Measurements from ENCODE around the gene LIN28A.
A peak's percentile ranks its signal among the peaks of the same experiment; 100 is the strongest.
"Not testable (repeated sequence)": the region's sequence is repeated elsewhere in the genome, so short reads cannot be mapped to it uniquely, and the experiment has no call there.

LIN28A gene

GRCh38 chr1:26375081-26375480 is 35.5 kb upstream of the LIN28A start:
- no peak for TF ChIP-seq CTCF (IDR thresholded peaks at IDR 0.05; ENCODE audit: low read depth, low read length)
- no peak overlapping the region for H3K4me3 ChIP-seq (ENCODE audit: low read depth, low read length)

GRCh38 chr1:26376050-26376449 is 34.6 kb upstream of the LIN28A start:
- no peak overlapping the region for H3K4me3 ChIP-seq (ENCODE audit: low read depth, low read length)
- TF ChIP-seq CTCF (IDR thresholded peaks at IDR 0.05; ENCODE audit: low read depth, low read length), result no peak

DNA sequence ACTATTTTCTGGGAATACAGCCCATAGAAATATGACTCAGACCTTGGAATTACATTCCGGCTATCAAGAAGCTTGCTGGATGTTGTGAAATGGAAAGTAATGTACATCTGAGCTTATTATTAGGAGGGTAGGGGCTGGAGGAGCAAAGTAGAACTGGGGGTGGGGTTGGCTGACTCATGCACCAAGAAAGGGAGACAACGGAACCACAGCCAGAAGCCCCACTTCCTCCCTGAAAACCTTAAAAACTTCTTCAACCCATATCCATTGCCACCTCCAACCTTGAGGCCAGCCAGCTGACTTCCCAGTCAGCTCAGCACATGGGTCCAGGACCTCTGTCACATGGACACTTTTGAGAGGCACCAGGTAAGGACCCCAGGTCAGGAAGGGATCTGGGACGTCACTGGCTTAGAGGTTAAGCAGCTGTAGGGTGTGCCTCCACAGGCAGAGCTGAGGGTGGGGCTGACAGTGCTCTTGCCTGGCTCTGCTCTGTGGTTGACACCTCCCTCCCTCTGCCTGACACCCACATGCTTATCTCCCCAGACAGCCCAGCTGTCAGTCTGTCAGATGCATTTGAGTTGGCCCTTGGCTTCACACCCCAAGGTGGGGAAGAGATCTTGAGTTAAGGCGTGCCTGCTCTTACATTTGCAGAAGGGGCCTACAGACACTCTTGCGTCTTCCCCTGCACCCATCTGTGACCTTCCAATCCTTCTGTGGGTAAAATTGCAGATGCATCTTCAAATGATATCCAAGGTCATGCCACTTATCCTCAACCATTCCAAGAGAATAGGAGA is 32.3 kb upstream of the LIN28A start:
- 0 out of 2 replicates have a peak overlapping the region, but pooled peaks have one; percentile 32 for H3K4me3 ChIP-seq (ENCODE audit: low read depth, low read length)
- no peak for TF ChIP-seq CTCF (IDR thresholded peaks at IDR 0.05; ENCODE audit: low read depth, low read length)

DNA sequence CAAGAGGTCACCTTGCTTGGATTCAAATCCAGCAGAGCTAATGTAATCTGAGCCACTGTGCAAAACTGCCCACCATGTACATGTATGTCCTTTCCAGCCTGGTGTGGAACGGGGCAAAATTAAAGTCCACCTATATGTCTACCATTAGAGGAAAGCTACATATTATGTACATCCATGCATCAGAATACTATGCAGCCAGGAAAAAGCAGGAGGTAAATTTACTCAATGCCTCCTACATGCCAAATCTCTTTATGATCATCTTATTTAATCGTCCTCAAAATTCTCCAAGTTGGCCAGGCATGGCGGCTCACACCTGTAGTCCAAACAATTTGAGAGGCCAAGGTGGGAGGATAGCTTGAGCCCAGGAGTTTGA is 31.8 kb upstream of the LIN28A start:
- H3K4me3 ChIP-seq (ENCODE audit: low read depth, low read length), result no peak overlapping the region
- TF ChIP-seq CTCF (IDR thresholded peaks at IDR 0.05; ENCODE audit: low read depth, low read length), result no peak

DNA sequence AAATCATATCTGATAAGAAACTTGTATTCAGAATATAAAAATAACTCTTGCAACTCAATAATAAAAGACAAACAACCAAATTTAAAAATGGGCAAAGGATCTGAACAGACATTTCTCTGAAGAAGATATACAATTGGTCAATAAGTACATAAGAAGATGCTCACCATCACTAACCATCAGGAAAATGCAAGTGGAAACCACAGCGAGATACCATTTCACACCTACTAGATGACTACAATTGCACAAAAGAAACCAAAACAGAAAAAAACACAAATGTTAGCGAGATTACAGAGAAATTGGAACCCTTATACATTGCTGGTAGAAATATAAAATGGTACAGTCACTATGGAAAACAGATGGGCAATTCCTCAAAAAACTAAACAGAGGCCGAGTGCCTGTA is 26.5 kb upstream of the LIN28A start:
- no peak for TF ChIP-seq CTCF (IDR thresholded peaks at IDR 0.05; ENCODE audit: low read depth, low read length)
- no peak overlapping the region for H3K4me3 ChIP-seq (ENCODE audit: low read depth, low read length)

DNA sequence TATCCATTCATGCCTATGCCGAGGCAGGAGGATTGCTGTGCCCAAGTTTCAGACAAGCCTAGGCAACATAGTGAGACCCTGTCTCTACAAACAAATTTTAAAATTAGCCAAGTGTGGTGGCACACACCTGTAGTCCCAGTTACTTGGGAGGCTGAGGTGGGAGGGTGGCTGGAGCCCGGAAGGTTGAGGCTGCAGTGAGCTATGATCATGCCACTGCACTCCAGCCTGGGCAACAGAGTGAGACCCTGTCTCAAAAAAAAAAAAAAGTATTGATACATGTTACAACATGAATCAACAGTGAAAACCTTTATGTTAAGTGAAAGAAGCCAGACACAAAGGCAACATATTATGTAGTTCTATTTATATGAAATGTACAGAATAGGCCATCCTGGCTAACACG is 25.6 kb upstream of the LIN28A start:
- H3K4me3 ChIP-seq (ENCODE audit: low read depth, low read length), result not testable (repeated sequence)

DNA sequence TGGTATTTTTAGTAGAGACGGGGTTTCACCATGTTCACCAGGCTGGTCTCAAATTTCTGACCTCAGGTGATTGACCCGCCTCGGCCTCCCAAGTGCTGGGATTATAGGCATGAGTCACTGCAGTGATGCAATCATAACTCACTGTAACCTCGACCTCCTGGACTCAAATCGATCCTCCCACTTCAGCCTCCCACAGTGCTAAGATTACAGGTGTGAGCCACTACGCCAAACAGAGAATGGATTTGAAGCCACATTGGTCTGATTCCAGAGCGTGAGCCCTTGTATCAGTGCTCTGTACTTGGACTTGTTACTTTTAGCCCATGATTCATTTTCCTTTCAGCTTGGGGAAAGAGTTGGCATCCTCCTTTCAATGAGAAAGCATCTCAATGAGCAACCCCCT is 23.2 kb upstream of the LIN28A start:
- H3K4me3 ChIP-seq (ENCODE audit: low read depth, low read length), result no peak overlapping the region
- no peak for TF ChIP-seq CTCF (IDR thresholded peaks at IDR 0.05; ENCODE audit: low read depth, low read length)
